NB4 (cell line): ENCODE measurements around the gene PCNX2.
A peak's percentile ranks its signal among the peaks of the same experiment; 100 is the strongest.

Source experiments
- DNase-seq: peaks from one replicate; pipeline ENCODE4 v3.0.0; 2010; ENCODE audit warnings: low read depth
- H3K4me3 ChIP-seq: one replicate; pipeline ENCODE4 v1.5.1; 2011; ENCODE audit warnings: mild to moderate bottlenecking, low read depth, low read length, moderate library complexity
- CTCF ChIP-seq: IDR thresholded peaks from one replicate; pipeline ENCODE4 v1.5.1; 2012; ENCODE audit warnings: low read depth, low read length
- MYC ChIP-seq: IDR thresholded peaks from 2 replicates; pipeline ENCODE4 v1.6.1; 2011; ENCODE audit warnings: low read depth, low read length
- POLR2A ChIP-seq: IDR thresholded peaks from 2 replicates; pipeline ENCODE4 v1.6.1; 2011; ENCODE audit warnings: mild to moderate bottlenecking; ENCODE audit not compliant: insufficient read length; ENCODE audit errors: extremely low read depth
- TF ChIP-seq, protein P1 (sequence below): IDR thresholded peaks from 2 replicates; pipeline ENCODE4 v1.6.1; 2011; ENCODE audit warnings: low read depth, low read length

The PCNX2 gene

DNA sequence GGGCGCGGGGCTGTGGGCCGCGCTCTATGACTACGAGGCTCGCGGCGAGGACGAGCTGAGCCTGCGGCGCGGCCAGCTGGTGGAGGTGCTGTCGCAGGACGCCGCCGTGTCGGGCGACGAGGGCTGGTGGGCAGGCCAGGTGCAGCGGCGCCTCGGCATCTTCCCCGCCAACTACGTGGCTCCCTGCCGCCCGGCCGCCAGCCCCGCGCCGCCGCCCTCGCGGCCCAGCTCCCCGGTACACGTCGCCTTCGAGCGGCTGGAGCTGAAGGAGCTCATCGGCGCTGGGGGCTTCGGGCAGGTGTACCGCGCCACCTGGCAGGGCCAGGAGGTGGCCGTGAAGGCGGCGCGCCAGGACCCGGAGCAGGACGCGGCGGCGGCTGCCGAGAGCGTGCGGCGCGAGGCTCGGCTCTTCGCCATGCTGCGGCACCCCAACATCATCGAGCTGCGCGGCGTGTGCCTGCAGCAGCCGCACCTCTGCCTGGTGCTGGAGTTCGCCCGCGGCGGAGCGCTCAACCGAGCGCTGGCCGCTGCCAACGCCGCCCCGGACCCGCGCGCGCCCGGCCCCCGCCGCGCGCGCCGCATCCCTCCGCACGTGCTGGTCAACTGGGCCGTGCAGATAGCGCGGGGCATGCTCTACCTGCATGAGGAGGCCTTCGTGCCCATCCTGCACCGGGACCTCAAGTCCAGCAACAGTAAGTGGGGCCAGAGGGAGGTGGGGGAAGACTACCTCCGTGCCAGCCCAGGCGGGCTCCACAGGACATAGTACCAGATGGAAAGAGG lies 32.8 kb upstream of the PCNX2 start:
- H3K4me3 ChIP-seq: peak overlapping the region; percentile 78
- TF ChIP-seq, protein P1, sequence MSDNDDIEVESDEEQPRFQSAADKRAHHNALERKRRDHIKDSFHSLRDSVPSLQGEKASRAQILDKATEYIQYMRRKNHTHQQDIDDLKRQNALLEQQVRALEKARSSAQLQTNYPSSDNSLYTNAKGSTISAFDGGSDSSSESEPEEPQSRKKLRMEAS: no peak
- TF ChIP-seq MYC: no peak
- no peak for TF ChIP-seq CTCF
- no peak for TF ChIP-seq POLR2A
- DNase-seq: peak; percentile 60

- no peak for DNase-seq
- peak within 1 kb of the TSS; percentile 78 for H3K4me3 ChIP-seq
- no peak for TF ChIP-seq CTCF
- TF ChIP-seq MYC: no peak
- TF ChIP-seq, protein P1: 0 out of 2 replicates have a peak, but pooled peaks have one; percentile 2
- TF ChIP-seq POLR2A: peak; percentile 54
These were observed 32.2 kb upstream of the PCNX2 start, which contains the start of gene MAP3K21 for GRCh38 chr1:233327651-233328141. MAP3K21 (plus strand) TSS chr1:233327724; CDS start chr1:233328029, 305 bp downstream.

GRCh38 chr1:233326811-233327650 lies 31.5 kb upstream of the PCNX2 start:
- H3K4me3 ChIP-seq: peak overlapping the region; percentile 30
- peak; percentile 96 for DNase-seq
- TF ChIP-seq, protein P1: no peak
- no peak for TF ChIP-seq POLR2A
- TF ChIP-seq CTCF: no peak
- no peak for TF ChIP-seq MYC

DNA sequence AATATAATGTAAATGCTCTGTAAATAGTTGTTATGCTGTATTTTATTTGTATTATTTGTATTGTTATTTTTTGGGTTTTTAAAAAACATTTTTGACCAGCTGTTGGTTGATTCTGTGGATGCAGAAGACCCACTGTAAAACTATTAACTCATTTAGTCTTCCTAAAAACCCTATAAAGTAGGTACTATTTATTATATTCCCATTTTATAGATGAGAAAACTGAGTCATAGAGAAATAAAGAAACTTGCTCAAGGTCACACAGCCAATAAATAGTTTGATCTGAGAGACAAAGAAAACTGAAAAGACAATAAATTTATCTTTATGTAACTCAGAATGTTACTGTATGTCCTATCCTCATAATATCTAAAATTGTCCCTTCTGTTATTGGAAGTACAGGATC lies 30.8 kb upstream of the PCNX2 start:
- no peak overlapping the region for H3K4me3 ChIP-seq
- no peak for TF ChIP-seq CTCF
- TF ChIP-seq POLR2A: no peak
- no peak for TF ChIP-seq MYC
- no peak for DNase-seq

DNA sequence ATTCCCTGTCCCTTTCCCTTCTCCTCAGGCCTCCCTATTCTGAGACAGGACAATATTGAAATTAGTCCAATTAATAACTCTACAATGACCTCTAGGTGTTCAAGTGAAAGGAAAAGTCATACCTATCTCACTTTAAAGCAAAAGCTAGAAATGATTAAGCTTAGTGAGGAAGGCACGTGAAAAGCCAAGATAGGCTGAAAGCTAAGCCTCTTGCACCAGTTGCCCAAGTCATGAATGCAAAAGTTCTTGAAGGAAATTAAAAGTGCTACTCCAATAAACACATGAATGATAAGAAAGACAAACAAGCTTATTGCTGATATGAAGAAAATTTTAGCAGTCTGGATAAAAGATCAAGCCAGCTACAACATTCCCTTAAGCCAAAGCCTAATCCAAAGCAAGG lies 28.2 kb upstream of the PCNX2 start:
- DNase-seq: no peak
- TF ChIP-seq, protein P1: no peak
- TF ChIP-seq CTCF (no peak), POLR2A (no peak), MYC (no peak)
- H3K4me3 ChIP-seq: no peak overlapping the region
